NCI-H510A (cell line): ENCODE results near the gene TOLLIP.
"Not testable (repeated sequence)": the region's sequence is repeated elsewhere in the genome, so short reads cannot be mapped to it uniquely, and the experiment has no call there.

Experiments
- DNase-seq: peaks from one replicate; lab custom pipeline; 2025; lab: John Stamatoyannopoulos, UW

Gene TOLLIP

DNA sequence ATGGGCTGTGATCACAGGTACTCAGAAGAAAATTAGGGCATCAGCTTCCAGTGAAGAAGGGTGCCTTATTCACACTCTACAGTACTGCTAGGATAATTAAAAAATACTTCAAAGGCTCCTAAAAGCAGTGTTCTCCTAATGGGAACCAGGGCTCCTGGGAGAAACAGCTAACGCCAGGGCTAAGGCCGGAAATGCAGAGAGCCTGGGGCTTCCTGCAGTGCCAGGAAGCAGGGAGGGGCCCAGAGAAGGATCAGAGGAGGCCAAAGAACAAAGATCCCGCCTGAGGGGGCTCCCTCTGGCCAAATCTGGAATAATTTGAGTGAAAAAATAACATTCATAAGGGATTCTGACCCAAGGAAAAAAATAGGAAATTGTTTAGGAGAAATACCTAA, 27.5 kb downstream of the TOLLIP start:
- no peak for DNase-seq

GRCh38 chr11:1281326-1281973, 28.0 kb downstream of the TOLLIP start:
- DNase-seq: no peak

- DNase-seq: no peak
Observed at GRCh38 chr11:1280116-1281035, 29.1 kb downstream of the TOLLIP start.

DNA sequence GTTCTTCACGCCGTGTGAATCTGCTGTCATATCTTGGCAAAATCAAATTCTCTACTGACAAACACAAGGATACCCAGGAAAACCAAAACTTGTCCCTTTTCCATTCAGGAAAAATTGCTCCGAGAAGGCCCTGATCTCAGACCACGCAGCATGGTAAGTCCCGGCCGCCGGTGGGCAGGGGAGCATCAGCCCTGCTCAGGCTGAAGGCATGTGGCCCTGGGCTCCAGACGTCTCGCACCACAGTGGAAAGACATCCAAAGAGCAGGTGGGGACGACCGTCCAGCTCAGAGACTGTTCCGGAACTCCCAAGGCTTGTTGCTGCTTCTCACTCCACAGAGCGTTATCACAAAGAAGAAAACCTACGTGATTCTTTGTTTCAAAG, 29.8 kb downstream of the TOLLIP start:
- no peak for DNase-seq

DNA sequence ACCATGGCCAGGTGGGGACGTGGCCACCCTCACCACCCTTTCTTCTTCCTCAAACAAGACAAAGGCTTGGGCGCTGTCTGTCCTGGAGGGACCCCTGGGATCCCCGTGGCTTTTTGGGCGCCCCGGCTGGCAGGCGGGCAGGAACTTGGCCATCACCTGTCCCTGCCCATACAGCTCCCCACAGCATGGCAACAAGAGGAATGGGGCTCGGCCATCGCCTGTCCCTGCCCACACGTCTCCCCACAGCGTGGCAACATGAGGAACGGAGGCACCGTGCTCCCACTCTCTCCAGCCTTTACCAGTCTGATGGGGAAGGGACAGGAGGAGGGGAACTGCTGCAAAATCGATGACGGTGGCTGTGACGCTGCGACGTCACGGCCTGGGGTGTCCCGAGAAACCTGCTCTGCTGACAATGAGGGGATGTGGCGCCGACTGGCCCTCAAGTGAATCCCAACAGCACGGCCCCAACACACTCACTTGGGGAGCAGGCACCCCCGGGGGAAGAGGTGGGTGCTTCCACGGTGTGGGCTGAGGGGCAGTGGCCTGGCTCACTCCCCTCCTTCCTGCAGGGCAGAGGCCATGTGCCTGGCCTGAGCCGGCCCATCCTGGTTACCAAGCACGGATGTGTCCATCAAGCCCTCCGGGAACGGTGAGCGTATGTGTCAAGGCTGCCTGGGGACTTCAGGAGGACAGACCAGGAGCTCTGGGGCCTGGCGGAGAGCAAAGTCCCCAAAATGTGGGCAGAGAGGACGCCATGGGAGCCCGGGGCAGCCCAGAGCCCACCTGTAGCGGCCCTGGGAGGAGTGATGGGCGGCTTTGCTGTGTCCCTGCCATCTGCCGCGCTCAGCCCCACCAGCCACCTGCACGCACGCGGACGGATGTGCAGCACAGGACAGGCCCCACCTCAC, 30.4 kb downstream of the TOLLIP start:
- DNase-seq: no peak

GRCh38 chr11:1277936-1278512, 31.4 kb downstream of the TOLLIP start:
- no peak for DNase-seq

- no peak for DNase-seq
Observed at GRCh38 chr11:1276866-1277615, 32.4 kb downstream of the TOLLIP start.

- no peak for DNase-seq
Observed at GRCh38 chr11:1276041-1276790, 33.2 kb downstream of the TOLLIP start.

DNA sequence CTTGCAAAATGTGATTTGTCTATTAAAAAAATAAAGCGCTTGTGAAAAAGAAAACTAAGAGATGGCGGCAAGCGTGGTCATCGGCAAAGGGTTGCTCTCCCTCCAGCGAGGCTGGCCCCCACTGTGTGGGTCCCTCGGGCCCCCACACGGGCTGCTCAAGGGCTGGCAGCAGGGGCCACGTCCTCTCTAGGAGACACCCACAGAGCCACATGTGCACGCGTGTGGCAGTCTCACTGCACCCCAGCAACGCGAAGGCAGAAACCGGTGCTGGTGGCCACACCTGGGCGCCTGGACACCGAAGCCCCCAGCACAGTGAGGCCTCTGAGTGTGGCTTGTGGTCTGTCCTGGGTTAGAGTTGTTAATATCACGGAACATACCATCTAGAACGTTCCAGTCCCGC, 34.4 kb downstream of the TOLLIP start:
- no peak for DNase-seq

- DNase-seq: no peak
Observed at GRCh38 chr11:1274501-1274900, 34.9 kb downstream of the TOLLIP start.

DNA sequence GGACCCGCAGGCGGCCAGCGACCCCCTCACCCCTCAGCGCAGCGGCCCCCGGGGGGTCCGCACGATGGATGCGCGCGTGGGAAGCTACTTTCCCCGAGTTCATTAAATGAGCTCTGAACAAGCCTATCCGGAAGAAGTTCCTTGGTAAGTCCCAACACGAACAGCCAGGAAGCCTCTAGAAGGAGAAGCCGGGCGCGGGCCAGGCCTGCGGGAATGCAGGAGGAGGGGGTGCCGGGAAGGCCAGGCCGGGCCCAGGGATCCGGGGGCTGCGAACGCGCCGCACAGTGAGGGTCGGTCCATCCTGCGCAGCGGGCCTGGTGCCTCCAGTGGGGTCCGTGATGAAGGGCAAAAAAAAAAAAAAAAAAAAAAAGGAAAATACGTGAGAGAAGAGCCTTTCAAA, 36.9 kb downstream of the TOLLIP start:
- no peak for DNase-seq

DNA sequence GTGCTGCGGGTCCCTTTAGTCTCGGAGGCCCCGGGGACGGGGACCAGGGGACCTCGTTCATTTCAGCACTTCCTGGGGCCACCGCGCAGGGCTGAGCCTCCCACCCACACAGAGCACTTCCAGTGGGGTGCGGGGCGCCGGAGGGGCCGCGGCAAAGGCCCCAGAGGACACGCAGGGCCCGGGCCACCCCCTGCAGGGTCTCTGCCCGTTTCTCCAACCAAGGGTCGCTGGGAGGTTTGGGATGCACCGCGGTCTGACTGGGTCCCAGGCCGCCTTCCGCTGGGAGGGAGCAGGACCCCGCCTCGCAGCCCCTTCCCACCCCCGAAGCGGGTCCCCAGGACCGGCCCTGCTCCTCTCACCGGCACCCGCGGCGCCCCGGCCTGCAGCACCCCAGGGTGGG, 37.5 kb downstream of the TOLLIP start:
- no peak for DNase-seq

- no peak for DNase-seq
Observed at GRCh38 chr11:1271406-1271805, 38.0 kb downstream of the TOLLIP start.

DNA sequence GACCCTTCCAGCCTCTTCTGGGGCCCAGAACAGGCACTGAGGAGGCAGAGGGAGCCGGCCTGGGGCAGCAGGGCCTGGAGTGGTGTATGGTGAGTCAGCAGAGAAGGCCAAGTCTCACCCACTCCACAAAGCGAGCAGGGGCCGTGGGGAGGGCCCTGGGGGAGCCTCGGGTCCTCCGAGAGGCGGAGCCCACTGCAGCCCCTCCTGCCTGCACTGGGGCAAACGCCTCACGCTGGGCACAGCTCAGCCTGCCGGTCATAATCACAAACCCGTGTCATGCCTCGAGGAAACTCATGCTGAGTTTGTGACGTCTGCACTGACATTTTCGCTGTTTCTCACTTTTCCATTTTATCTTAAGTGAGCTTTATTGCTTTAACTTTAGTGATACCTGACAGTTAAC, 38.4 kb downstream of the TOLLIP start:
- DNase-seq: no peak

GRCh38 chr11:1270476-1270875, 39.0 kb downstream of the TOLLIP start:
- DNase-seq: no peak

- no peak for DNase-seq
Observed at GRCh38 chr11:1269957-1270356, 39.5 kb downstream of the TOLLIP start.

GRCh38 chr11:1267441-1268100, 41.9 kb downstream of the TOLLIP start:
- no peak for DNase-seq

DNA sequence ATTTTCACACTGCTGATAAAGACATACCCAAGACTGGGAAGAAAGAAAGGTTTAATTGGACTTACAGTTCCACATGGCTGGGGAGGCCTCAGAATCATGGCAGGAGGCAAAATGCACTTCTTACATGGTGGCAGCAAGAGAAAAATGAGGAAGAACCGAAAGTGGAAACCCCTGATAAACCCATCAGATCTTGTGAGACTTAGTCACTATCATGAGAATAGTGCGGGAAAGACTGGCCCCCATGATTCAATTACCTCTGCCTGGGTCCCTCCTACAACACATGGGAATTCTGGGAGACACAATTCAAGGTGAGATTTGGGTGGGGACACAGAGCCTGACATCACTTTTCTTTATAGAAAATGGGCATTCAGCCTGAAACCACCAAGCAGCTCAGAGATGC, 42.5 kb downstream of the TOLLIP start:
- not testable (repeated sequence) for DNase-seq

DNA sequence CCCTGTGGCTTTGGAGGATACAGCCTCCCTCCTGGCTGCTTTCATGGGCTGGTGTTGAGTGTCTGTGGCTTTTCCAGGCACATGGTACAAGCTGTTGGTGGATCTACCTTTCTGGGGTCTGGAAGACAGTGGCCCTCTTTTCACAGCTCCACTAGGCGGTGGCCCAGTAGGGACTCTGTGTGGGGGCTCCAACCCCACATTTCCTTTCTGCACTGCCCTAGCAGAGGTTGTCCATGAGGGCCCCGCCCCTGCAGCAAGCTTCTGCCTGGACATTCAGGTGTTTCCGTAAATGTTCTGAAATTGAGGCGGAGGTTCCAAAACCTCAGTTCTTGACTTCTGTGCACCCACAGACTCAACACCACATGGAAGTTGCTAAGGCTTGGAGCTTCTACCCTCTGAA, 44.0 kb downstream of the TOLLIP start:
- DNase-seq: not testable (repeated sequence)

DNA sequence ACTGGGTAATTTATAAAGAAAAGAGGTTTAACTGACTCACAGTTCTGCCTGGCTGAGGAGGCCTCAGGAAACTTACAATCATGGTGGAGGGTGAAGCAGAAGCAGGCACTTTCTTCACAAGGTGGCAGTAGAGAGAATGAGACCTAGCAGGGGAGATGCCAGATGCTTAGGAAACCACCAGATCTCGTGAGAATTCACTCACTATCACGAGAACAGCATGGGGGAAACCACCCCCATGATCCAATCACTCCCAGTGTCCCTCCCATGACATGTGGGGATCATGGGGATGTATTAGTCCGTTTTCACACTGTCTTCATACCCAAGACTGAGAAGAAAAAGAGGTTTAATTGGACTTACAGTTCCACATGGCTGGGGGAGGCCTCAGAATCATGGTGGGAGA, 45.0 kb downstream of the TOLLIP start:
- not testable (repeated sequence) for DNase-seq
